ENCODE results near the gene OR2A42.
"Not testable (repeated sequence)": the region's sequence is repeated elsewhere in the genome, so short reads cannot be mapped to it uniquely, and the experiment has no call there.

Gene OR2A42

DNA sequence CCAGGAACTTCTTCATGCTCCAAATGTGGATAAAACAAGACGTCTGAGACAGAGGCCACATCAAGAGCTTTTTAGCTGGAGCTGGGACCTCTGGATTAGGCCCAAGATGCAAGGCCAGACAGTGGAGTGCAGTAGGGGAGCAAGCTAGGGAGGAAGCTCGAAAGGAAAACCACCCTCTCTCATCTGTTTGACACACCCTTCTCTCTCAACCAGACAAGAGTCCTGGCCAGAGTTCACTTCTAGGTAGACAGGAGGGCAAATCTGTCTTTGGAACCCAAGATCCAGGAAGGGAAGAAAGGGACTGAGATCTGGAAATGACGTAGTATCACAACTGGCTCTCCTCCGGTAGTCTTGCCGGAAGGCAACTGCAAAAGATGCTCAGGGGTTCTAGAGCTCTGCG, 45.0 kb downstream of the OR2A42 start:
- not testable (repeated sequence) for H3K4me1 Mint-ChIP-seq; H3K4me3 Mint-ChIP-seq; H3K36me3 Mint-ChIP-seq; H3K27ac Mint-ChIP-seq; DNase-seq (ENCODE audit: low spot score in 2 of 2); ATAC-seq; H3K9me3 Mint-ChIP-seq

DNA sequence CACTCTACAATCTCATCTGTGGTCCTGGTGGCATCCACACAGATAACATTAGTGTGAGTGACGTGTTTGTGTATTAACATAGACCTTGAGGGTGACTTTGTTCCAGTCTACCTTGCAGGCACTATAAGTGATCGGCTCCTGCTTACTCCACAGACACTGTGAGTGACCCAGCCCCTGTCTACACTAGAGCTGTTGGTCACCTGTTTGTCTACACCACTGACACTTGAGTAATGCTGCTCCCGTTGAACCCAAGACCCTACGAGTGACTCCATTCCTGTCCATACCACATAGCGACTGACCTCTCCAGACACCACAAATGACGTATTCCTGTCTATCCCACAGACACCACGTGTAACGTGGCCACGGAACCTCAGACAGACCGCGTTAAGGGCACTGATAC, 45.6 kb downstream of the OR2A42 start:
- not testable (repeated sequence) for H3K4me1 Mint-ChIP-seq; H3K9me3 Mint-ChIP-seq; H3K27ac Mint-ChIP-seq; H3K4me3 Mint-ChIP-seq; H3K36me3 Mint-ChIP-seq; DNase-seq (ENCODE audit: low spot score in 2 of 2)
- ATAC-seq: peak; percentile 40

DNA sequence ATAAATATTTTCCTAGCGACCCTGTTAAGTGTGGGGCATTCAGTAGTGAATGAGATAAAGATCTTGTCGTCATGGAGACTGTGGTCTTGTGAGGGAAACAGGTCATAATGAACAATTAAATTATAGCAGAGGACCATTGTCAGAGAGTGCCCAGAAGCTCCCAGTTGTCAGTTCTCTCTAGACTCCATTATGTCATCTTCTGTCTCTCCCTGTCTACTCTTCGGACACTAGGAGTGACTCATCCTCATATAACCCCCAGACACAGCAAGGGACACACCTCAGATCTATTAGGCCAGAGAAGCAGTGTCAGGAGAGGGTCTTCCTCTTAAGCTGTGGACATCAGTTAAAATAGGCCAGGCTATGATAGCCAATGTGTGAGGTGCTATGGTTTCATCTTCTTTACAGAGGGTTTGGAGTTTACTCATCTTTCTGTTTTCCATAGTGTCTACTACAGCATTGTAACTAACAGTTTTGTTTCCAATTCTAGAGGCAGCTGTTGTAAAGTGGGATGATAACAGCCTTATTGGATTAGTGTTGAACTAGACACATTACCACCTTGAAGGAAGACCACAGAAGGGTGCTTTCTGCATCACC, 50.7 kb downstream of the OR2A42 start:
- peak; percentile 49 for ATAC-seq
- not testable (repeated sequence) for H3K27ac Mint-ChIP-seq; H3K9me3 Mint-ChIP-seq; H3K4me1 Mint-ChIP-seq; H3K36me3 Mint-ChIP-seq; H3K4me3 Mint-ChIP-seq; DNase-seq (ENCODE audit: low spot score in 2 of 2)

DNA sequence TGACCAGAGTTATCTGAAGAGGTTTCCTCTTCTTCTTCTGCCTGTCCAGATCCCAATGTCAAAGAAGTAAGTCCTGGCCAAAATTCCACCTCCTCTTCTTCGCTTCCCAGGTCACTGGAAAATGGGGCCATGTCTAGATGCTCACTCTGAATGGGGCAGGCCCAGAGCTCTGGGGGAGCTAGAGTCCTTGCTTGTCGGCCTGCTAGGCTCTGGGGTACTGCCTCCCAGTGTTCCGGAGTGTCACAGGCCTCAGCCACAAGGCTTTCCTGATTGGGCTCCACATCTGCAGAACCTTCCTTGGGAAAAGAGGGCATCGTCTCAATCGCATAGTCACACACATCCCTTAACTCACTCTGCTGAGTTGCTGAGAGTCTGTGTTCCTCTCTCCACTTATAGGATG, 51.6 kb downstream of the OR2A42 start:
- DNase-seq (ENCODE audit: low spot score in 2 of 2); H3K9me3 Mint-ChIP-seq; H3K36me3 Mint-ChIP-seq; H3K4me1 Mint-ChIP-seq; H3K4me3 Mint-ChIP-seq; H3K27ac Mint-ChIP-seq: not testable (repeated sequence)
- peak; percentile 31 for ATAC-seq

DNA sequence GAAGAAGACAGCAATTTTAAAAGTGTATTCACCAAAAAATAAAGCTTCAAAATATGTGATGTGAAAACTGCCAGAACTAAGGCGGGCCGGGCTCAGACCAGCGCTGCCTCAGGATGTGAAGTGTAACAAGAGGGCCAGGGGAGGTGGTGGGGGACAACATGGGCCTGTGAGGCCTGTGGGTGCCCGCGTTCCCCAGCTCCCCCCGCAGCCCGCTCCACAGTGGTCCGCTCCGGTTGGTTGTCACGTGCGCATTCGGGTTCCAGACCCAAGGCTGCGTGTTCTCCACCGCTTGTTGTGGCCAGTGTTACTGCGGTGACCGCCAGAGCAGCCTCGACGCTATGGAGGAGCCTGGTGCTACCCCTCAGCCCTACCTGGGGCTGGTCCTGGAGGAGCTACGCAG, 56.2 kb downstream of the OR2A42 start, which contains the start of gene CTAGE4:
TSS of gene CTAGE4 (plus strand) at position 301 of the 400 bp plus-strand sequence. CDS start at position 339, 38 bp downstream.
- not testable (repeated sequence) for ATAC-seq; H3K4me3 Mint-ChIP-seq; H3K27ac Mint-ChIP-seq; H3K4me1 Mint-ChIP-seq; H3K36me3 Mint-ChIP-seq; H3K9me3 Mint-ChIP-seq; DNase-seq (ENCODE audit: low spot score in 2 of 2)

DNA sequence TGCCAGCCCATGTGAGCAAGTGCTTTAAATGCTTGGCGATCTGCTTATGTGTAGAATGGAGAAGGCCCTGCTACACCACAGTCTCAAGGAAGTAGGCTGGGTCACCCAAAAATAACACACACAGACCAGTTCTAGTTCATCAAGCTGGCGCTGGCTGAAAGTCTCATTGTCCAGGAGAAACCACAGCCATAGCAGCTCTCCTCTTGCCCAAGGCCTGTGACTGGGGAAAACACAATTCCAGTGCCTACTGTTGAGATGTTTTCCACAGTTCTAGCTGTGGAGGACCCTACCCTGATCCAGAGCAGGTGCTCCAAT, 60.3 kb downstream of the OR2A42 start:
- ATAC-seq; H3K9me3 Mint-ChIP-seq; DNase-seq (ENCODE audit: low spot score in 2 of 2); H3K36me3 Mint-ChIP-seq; H3K4me3 Mint-ChIP-seq; H3K4me1 Mint-ChIP-seq; H3K27ac Mint-ChIP-seq: not testable (repeated sequence)

DNA sequence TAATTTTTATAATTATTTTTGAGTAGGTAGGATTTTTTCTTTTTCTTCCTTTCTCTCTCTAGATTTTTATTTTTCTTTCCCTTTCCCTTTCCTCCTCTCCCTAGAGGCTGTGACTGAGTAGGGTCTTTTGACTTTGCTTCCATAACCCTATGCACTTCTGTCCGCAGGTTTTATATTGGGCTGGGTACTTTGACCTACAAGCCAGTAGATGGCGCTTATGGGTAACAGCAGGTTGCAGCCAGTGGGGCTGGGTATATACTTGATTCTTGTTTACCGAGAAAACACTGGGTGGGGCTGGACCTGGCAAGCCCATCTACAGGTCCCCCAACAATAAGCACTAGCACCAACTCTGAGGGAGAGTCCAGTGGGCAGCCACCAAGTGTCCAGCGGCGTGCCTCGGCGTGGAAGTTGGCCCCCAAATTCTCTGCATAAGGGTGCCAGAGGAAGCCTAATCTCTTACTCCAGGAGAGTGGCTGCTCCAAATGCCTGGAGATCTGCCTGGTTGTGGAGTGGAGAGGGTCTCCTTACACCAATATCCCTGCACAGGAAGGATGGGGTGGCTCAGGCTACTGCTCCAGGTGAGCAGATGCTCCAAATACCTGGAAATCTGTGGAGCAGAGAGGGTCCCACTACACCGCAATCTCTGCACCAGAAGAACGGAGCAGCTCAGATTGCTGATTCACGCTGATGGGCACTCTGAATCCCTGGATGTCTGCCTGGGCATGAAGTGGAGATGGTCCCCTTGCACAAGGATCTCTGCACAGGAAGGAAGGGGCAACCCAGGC, 60.8 kb downstream of the OR2A42 start:
- not testable (repeated sequence) for H3K36me3 Mint-ChIP-seq; DNase-seq (ENCODE audit: low spot score in 2 of 2); H3K4me1 Mint-ChIP-seq; H3K4me3 Mint-ChIP-seq; H3K27ac Mint-ChIP-seq; H3K9me3 Mint-ChIP-seq
- ATAC-seq: peak; percentile 81

Data from stimulated activated effector memory CD8-positive, alpha-beta T cell treated with anti-CD3 and anti-CD28 coated beads, Interleukin-12 subunit alpha, Interleukin-12 subunit beta, amount 100 ng/mL, for 72 hours (primary cell).